GM20431 (cell line): ENCODE data around the gene TBXAS1.

Source experiments
- in situ Hi-C: fragments of 300-500 bp; cut with MseI, MboI; formaldehyde crosslinking; loops from one replicate; pipeline ENCODE4 v1.15.0; 2020; ENCODE audit warnings: low sequenced_read_pairs; ENCODE audit not compliant: unreplicated experiment

TBXAS1 gene

GRCh38 chr7:139829025-139829774, at the start of gene TBXAS1:
Gene TBXAS1 (plus strand): TSS chr7:139829264. CDS start chr7:139829391, 127 bp downstream.
- in situ Hi-C loops: no loop called here

DNA sequence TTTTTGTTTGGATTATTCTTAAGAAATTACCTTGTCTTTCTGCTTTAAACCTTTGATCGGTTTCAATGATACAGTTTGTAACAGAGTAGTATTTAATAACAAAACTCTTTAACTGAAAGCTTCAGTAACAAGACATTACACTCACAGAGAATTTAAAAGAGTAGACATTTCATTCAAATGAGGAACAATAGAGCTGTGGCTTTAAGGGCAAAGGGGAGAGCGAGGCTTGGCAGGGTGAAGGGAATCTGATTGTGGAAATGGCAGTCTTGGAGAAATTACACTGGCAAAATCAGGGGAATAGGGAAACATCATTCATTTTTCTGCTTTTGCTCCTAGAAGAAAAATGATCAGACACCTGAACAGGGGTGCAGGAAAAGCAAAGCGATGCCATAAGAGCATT, 46.1 kb upstream of the TBXAS1 start:
- in situ Hi-C loops: loop anchor here (25.0 kb wide), 1 partner anchor 204 kb away; no protein-coding TSS in a partner anchor

DNA sequence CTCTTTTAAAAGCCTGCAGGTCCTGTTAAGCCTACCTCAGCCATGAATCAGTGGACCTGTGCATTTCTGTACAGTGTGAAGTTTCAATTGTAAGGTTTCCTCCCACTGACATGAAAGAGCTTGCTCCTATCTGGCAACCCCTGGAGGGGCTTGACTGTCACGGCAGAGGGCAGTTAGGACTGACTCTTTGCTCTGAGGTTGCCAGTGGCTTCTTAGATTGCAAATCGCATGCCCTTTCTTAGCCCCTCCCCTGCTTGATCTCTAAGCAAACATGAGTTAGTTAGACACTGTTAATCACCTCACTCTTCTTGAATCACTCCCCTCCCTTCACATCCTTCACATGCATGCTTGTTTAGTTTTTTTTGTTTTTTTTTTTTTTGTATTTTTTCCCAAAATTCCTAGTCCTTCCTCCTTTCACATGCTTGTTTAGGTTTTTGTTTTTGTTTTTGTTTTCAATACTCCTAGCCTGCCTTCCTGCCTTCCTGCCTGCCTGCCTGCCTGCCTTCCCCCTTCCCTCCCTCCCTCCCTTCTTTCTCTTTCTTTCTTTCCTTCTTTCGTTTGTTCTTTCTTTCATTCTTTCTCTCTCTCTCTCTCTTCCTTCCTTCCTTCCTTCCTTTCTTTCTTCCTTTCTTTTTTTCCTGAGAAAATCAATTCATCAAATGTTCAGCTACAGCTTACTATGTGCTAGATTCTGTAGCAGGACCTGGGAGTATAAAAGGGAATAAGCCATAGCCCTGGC, 45.2 kb upstream of the TBXAS1 start:
- in situ Hi-C loops: loop anchor here (25.0 kb wide), 1 partner anchor 203 kb away; no protein-coding TSS in a partner anchor

DNA sequence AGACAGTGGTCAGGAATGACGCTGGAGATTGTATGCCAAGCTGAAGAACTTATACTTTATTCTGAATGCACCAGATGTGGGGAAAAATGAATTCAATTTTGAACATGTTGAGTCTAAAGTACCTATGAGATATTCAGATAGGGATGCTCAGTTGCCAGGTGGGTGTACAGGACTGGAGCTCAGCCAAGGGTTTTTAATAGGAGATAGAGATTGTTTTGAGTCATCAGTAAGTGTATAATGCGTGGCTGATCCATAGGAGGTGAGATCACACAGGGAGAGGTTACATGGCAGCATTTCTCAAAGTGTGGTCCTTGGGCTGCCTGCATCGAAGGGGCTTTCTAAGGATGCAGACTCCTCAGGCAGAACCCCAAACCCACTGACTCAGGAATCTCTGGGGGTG, 44.4 kb upstream of the TBXAS1 start:
- in situ Hi-C loops: loop anchor here (25.0 kb wide), 1 partner anchor 203 kb away; no protein-coding TSS in a partner anchor

DNA sequence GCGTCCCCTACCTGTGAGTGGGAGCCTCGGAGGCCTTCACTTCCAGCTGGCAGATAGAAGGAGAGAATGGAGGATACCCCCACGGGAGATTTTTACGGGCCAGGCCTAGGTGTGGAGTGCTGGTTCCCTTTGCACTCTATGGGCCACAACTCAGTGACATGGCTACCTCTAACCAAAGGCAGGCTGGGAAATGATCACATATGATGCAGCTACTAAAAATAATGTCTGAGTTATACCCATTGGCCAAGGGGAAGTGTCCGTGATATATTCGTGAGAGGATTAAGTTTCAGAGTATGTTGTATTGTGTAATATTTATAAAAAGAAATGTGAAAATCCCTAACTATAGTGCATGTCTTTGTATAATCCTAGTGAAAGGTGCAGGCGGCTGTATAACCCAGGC, 37.7 kb upstream of the TBXAS1 start:
- in situ Hi-C loops: loop anchor here (25.0 kb wide), 1 partner anchor 196 kb away; no protein-coding TSS in a partner anchor

GRCh38 chr7:139797607-139798006, 31.5 kb upstream of the TBXAS1 start:
- in situ Hi-C loops: loop anchor here (25.0 kb wide), 1 partner anchor 190 kb away; no protein-coding TSS in a partner anchor

DNA sequence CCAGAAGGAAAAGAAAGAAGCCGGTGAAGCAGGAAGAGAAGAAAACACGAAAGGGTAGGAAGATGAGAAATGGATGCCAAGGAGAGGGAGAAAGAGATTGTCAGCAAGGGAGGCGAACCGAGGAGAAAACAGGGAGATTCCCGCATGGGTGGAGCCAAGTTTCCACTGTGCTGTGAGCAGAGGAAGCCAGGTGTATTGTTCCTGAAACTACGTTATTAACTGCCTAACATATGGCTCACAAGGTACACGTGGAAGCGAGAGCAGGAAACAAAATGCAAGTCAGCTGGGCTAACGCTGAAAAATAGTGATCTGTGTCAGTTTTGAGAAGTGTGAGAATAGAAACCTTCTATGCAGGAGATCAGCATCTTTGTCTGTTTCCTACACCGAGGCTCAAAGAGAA, 30.8 kb upstream of the TBXAS1 start:
- in situ Hi-C loops: loop anchor here (25.0 kb wide), 1 partner anchor 189 kb away; no protein-coding TSS in a partner anchor

DNA sequence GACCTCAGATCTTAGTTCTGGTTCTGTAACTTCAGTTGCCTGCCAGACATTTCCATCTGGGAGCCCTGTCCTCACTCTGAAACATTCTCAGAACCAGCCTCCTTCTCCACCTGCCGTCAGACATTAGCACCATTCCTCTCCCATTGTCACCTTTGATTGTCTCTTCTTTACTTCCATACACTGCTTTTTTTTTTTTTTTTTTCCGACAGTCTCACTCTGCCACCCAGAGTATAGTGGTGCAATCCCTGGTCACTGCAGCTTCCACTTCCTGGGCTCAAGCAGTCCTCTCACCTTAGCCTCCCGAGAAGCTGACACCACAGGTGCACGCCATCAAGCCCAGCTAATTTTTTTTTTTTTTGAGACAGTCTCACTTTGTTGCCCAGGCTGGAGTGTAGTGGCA, 30.2 kb upstream of the TBXAS1 start:
- in situ Hi-C loops: loop anchor here (25.0 kb wide), 1 partner anchor 188 kb away; no protein-coding TSS in a partner anchor

GRCh38 chr7:139799586-139799985, 29.5 kb upstream of the TBXAS1 start:
- in situ Hi-C loops: loop anchor here (25.0 kb wide), 1 partner anchor 188 kb away; no protein-coding TSS in a partner anchor

- in situ Hi-C loops: no loop called here
These were observed 24.5 kb upstream of the TBXAS1 start for GRCh38 chr7:139804571-139804970.

DNA sequence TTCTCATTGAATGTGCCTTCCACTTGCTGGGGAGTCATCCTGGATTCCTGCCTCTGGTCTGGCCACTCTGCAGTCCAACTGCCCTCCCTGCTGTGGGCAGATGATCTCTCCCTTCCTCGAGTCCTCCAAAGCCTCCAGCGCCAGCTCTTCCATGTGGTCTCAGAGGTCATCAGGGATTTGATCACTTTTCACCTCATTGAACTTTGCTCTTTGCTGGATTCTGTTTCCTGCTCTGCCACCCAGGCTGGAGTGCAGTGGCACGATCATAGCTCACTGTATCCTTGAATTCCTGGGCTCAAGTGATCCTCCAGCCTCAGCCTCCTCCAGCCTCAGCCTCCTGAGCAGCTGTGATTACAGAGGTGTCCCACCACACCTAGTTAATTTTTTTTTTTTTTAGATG, 22.1 kb upstream of the TBXAS1 start:
- in situ Hi-C loops: no loop called here

- in situ Hi-C loops: no loop called here
These were observed 20.6 kb upstream of the TBXAS1 start for GRCh38 chr7:139808427-139808826.

DNA sequence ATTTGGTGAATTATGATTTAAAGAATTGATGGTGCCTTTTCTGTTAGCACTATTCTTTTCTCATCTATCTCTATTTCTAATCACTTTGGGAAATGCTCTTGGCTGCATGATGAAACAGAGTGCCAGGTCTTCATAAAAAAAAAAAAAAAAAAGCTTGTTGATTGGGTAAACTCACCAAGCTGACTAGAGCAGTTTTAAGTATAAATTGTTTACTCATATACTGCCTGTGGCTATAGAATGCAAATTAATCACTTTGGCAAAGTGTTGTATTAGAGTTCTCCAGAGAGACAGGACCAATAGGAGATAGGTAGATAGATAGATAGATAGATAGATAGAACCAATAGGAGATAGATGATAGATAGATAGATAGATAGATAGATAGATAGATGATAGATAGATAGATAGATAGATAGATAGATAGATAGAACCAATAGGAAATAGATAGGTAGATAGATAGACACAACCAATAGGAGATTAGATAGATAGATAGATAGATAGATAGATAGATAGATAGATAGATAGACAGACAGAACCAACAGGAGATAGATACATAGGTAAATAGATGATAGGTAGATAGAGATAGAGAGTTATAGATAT, 20.1 kb upstream of the TBXAS1 start:
- in situ Hi-C loops: no loop called here

DNA sequence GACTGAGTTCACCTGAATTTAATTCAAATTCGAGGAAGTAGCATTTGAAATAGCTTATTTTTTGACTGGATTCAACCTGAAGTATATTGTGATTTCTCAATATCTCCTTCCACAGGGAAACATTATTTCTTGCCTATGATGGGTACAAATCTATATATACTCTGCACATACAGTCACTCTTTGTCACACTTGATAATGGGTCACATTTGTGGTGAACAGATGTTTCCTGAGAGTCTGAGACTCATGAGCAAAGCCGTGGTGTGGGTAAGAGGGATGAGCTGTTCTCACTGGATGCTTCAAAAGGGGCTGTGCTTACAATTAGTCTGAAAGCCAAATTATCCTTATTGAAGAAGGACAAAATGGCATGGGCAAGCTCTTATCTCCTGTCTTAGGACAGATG, 18.0 kb upstream of the TBXAS1 start:
- in situ Hi-C loops: no loop called here

- in situ Hi-C loops: no loop called here
These were observed 15.9 kb upstream of the TBXAS1 start for GRCh38 chr7:139813151-139813550.

DNA sequence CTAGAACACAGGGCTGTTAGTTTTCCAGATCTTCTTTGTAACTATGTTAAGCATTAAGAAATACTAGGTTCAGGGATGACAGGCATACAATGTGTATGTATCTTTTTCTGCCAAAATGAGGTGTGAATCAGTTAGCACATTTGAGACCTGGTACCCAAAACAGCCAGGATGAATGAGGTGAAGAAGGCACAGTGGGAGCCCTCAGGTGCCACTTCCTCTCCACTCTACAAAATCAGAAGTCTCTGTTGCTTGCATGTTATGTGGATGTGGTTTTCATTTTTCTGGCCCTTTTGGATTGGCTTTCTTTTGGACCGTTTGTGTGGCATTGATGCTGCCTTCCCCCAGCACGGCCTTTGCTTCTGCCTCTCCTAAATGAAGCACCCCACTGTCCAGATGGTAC, 15.4 kb upstream of the TBXAS1 start:
- in situ Hi-C loops: no loop called here

- in situ Hi-C loops: no loop called here
These were observed 11.8 kb upstream of the TBXAS1 start for GRCh38 chr7:139817249-139817648.

DNA sequence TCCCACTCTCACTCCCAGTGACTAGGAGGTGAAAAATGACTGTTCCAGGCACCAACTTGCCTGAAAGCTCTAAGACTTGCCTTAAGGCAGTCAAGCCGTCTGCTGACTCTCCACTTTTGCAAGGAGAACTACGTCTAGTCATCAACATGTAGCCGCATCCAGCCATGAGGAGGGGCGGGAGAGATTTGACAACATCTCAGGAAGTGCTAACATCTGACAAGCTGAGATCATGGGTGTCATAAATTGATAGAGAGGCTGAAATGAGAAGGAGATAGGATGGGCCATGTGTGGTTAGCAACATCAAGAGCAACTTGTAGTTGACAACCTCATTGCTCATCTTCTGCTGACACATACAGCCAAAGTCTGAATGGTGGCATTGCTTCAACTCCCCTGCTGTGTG, 9.0 kb upstream of the TBXAS1 start:
- in situ Hi-C loops: no loop called here

- in situ Hi-C loops: no loop called here
These were observed 7.5 kb upstream of the TBXAS1 start for GRCh38 chr7:139821349-139822105.

DNA sequence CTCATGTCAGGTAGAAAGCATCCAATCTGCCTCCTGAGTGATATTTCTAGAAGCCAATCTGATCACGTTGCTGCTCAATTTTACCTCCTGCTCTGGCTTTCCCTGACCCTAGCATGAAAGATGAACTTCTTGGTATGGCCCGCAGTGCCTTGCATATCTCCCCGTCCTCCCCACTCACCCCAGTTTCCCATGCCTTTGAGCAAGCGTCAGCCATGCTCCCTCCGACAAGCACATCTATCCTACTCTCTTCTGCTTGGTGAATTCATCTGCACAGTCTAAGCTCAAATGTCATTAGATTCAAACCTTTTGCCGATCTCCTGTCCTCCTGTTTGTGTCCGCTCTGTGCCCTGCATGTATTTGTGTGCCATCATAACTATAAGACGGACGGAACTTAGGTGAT, 6.2 kb upstream of the TBXAS1 start:
- in situ Hi-C loops: no loop called here
